IMR-90 (cell line): ENCODE data around the gene CASTOR1. TPM values are rescaled to one million over a fixed set of nuclear protein-coding genes. Genes with fewer than 3 reads are reported as not detected.

Experiments used
- ATAC-seq: fragments of 200-7000 bp; cut with Tn5 transposase; 2 replicates; pipeline ENCODE4 v1.9.1; 2020; ENCODE audit warnings: low read depth, mild to moderate bottlenecking, moderate library complexity
- BruUV-seq: library from RNA; stranded (reverse); fragments of 400-500 nt; replicated peaks from 2 replicates; lab custom pipeline; 2021; lab: Mats Ljungman, UMichigan
- CTCF ChIA-PET: fragments of 300-600 bp; formaldehyde crosslinking; extraction: SDS; loops from one replicate; lab custom pipeline; 2021; ENCODE audit warnings: antibody characterized with exemption; lab: Yijun Ruan, JAX
- POLR2A ChIA-PET: fragments of 300-600 bp; sonication (Branson Sonifier 250); formaldehyde crosslinking; loops from one replicate; lab custom pipeline; 2022; ENCODE audit warnings: antibody characterized with exemption; ENCODE audit not compliant: unreplicated experiment; lab: Charles Lee
- DNase-seq: peaks from one replicate; pipeline ENCODE4 v3.0.0; 2013
- H2AFZ ChIP-seq: replicated peaks from 2 replicates; pipeline ENCODE3; 2013; ENCODE audit warnings: low read length, mild to moderate bottlenecking; ENCODE audit not compliant: poor library complexity
- H2AK5ac ChIP-seq: 2 replicates; pipeline ENCODE4 v1.6.1; 2013; ENCODE audit warnings: low read depth, low read length, inconsistent platforms
- H2AK9ac ChIP-seq: replicated peaks from 2 replicates; pipeline ENCODE3; 2013; ENCODE audit warnings: mild to moderate bottlenecking, low read depth, low read length, moderate library complexity; ENCODE audit not compliant: poor library complexity
- H2BK120ac ChIP-seq: 2 replicates; pipeline ENCODE4 v1.6.1; 2013; ENCODE audit warnings: low read depth, low read length, inconsistent platforms
- H2BK15ac ChIP-seq: 3 replicates; pipeline ENCODE4 v1.6.1; 2013; ENCODE audit warnings: low read depth, low read length, inconsistent platforms
- H2BK20ac ChIP-seq: 2 replicates; pipeline ENCODE4 v1.6.1; 2013; ENCODE audit warnings: low read depth, mild to moderate bottlenecking, inconsistent platforms, low read length, moderate library complexity
- H2BK5ac ChIP-seq: 2 replicates; pipeline ENCODE4 v1.6.1; 2013; ENCODE audit warnings: mild to moderate bottlenecking, low read depth, low read length, inconsistent platforms; ENCODE audit not compliant: poor library complexity, severe bottlenecking
- H3K14ac ChIP-seq: replicated peaks from 2 replicates; pipeline ENCODE4 v1.6.1; 2013; ENCODE audit warnings: low read depth, low read length, inconsistent platforms
- H3K18ac ChIP-seq: 2 replicates; pipeline ENCODE4 v1.6.1; 2013; ENCODE audit warnings: low read depth, low read length, control low read depth
- H3K23ac ChIP-seq: 2 replicates; pipeline ENCODE4 v1.6.1; 2013; ENCODE audit warnings: low read depth, low read length, inconsistent platforms
- H3K27ac ChIP-seq: 2 replicates; pipeline ENCODE4 v1.5.1; 2013; ENCODE audit warnings: mild to moderate bottlenecking, control low read depth, low read length; ENCODE audit not compliant: insufficient read depth
- H3K27me3 ChIP-seq: 2 replicates; pipeline ENCODE4 v1.6.1; 2013; ENCODE audit warnings: low read length; ENCODE audit not compliant: control insufficient read depth, insufficient read depth
- H3K36me3 ChIP-seq: 2 replicates; pipeline ENCODE4 v1.6.1; 2013; ENCODE audit warnings: low read length, mixed read lengths; ENCODE audit not compliant: control insufficient read depth, insufficient read depth
- H3K4ac ChIP-seq: 2 replicates; pipeline ENCODE4 v1.6.1; 2013; ENCODE audit warnings: low read depth, low read length, inconsistent platforms
- H3K4me1 ChIP-seq: 2 replicates; pipeline ENCODE4 v1.6.1; 2013; ENCODE audit warnings: low read length, mixed read lengths; ENCODE audit not compliant: control insufficient read depth, insufficient read depth
- H3K4me2 ChIP-seq: 2 replicates; pipeline ENCODE4 v1.6.1; 2013; ENCODE audit warnings: low read depth, mild to moderate bottlenecking, control low read depth, low read length, moderate library complexity
- H3K4me3 ChIP-seq: 2 replicates; pipeline ENCODE4 v1.5.1; 2013; ENCODE audit warnings: low read depth, mild to moderate bottlenecking, control low read depth, low read length, moderate library complexity; ENCODE audit not compliant: insufficient read depth
- H3K56ac ChIP-seq: 2 replicates; pipeline ENCODE4 v1.6.1; 2013; ENCODE audit warnings: low read length, inconsistent platforms; ENCODE audit not compliant: insufficient read depth; ENCODE audit errors: extremely low read depth
- H3K79me1 ChIP-seq, 2 experiments: 2 replicates each; pipeline ENCODE4 v1.6.1; 2013; ENCODE audit warnings: low read length in 2 of 2, inconsistent platforms in 1 of 2, low read depth in 1 of 2
- H3K9ac ChIP-seq: 2 replicates; pipeline ENCODE4 v1.6.1; 2013; ENCODE audit warnings: low read depth, low read length, control low read depth
- H3K9me1 ChIP-seq: 2 replicates; pipeline ENCODE4 v1.6.1; 2013; ENCODE audit warnings: low read length, inconsistent platforms; ENCODE audit not compliant: insufficient read depth
- H3K9me3 ChIP-seq: 2 replicates; pipeline ENCODE4 v1.6.1; 2013; ENCODE audit warnings: low read length; ENCODE audit not compliant: control insufficient read depth, insufficient read depth
- H4K20me1 ChIP-seq: 2 replicates; pipeline ENCODE4 v1.6.1; 2013; ENCODE audit warnings: low read length, inconsistent platforms; ENCODE audit not compliant: insufficient read depth
- H4K5ac ChIP-seq: 2 replicates; pipeline ENCODE4 v1.6.1; 2013; ENCODE audit warnings: mild to moderate bottlenecking, low read depth, low read length, control low read depth
- H4K8ac ChIP-seq, 2 experiments: 2 replicates each; pipeline ENCODE4 v1.6.1; 2013; ENCODE audit warnings: low read depth in 2 of 2, low read length in 2 of 2, control low read depth in 1 of 2, inconsistent platforms in 1 of 2
- H4K91ac ChIP-seq: 2 replicates; pipeline ENCODE4 v1.6.1; 2013; ENCODE audit warnings: low read depth, low read length, inconsistent platforms; ENCODE audit not compliant: insufficient read depth
- CEBPB ChIP-seq: IDR thresholded peaks from 2 replicates; pipeline ENCODE4 v1.6.1; 2012; ENCODE audit warnings: low read depth, low read length, improper control_type of control experiment
- CHD1 ChIP-seq: IDR thresholded peaks from 2 replicates; pipeline ENCODE4 v1.6.1; 2012; ENCODE audit warnings: low read depth, low read length, improper control_type of control experiment
- CTCF ChIP-seq: conservative IDR thresholded peaks from 2 replicates; pipeline ENCODE4 v1.5.1; 2012; ENCODE audit warnings: mild to moderate bottlenecking, low read depth, low read length, improper control_type of control experiment
- ELK1 ChIP-seq: fragments of 150-350 bp; IDR thresholded peaks from 2 replicates; pipeline ENCODE4 v1.6.1; 2016; ENCODE audit warnings: low read depth, mild to moderate bottlenecking, low read length, moderate library complexity, borderline replicate concordance
- FOS ChIP-seq: fragments of 150-350 bp; IDR thresholded peaks from 2 replicates; pipeline ENCODE4 v1.6.1; 2016; ENCODE audit warnings: low read depth, low read length
- MAFK ChIP-seq: IDR thresholded peaks from 2 replicates; pipeline ENCODE4 v1.6.1; 2012; ENCODE audit warnings: low read depth, low read length, improper control_type of control experiment
- NFE2L2 ChIP-seq: fragments of 150-350 bp; IDR thresholded peaks from 2 replicates; pipeline ENCODE4 v1.6.1; 2016; ENCODE audit warnings: low read depth, mild to moderate bottlenecking, low read length
- RAD21 ChIP-seq: IDR thresholded peaks from 2 replicates; pipeline ENCODE4 v1.6.1; 2012; ENCODE audit warnings: low read length, improper control_type of control experiment
- WGBS, 2 experiments: methylation state at CpG; one replicate each; pipeline versions ENCODE4 v1.1.5 to v1.1.7; 2013; ENCODE audit warnings: missing lambda C conversion rate in 2 of 2; ENCODE audit not compliant: insufficient read length in 1 of 2; ENCODE audit errors: extremely low coverage in 2 of 2; 5-methylcytosine and 5-hydroxymethylcytosine counted together
- dilution Hi-C: fragments of 300-500 bp; cut with HindIII; formaldehyde crosslinking; loops from one replicate; pipeline ENCODE4 v1.14.3; 2018; ENCODE audit warnings: low sequenced_read_pairs; ENCODE audit not compliant: unreplicated experiment
- in situ Hi-C: fragments of 300-500 bp; cut with MboI; formaldehyde crosslinking; loops from 3 replicates; pipeline ENCODE4 v1.14.3; 2019; ENCODE audit warnings: low sequenced_read_pairs, inconsistent platforms, mixed read lengths
- intact Hi-C: fragments of 100-400 bp; cut with micrococcal nuclease; formaldehyde crosslinking; loops from 2 replicates; pipeline ENCODE4 v1.10.0; 2022
- polyA plus RNA-seq, 3 experiments: library from polyadenylated mRNA; depleted of rRNA; stranded (reverse); fragments of >200 nt; gene quantifications; 2 replicates each; pipeline ENCODE4 v1.2.3, GENCODE V29; 2012; ENCODE audit warnings: low replicate concordance in 1 of 3
- total RNA-seq: library from RNA; depleted of rRNA; stranded (reverse); fragments of >200 nt; gene quantifications from 2 replicates; pipeline ENCODE4 v1.2.3, GENCODE V29; 2012

The CASTOR1 gene
- total and polyA plus RNA-seq, 2 of the 4 experiments (the other 2 are of a cell fraction): 10.6 to 23.5 TPM

- Histone ChIP-seq H2AFZ (no peak overlapping the region), H3K27ac (no peak overlapping the region), H4K20me1 (peaks cover 3% of the 10 kb centered on the region; the same call in 1 of the 2 replicates), H2AK9ac (peak overlapping the region; percentile 32), H3K4me2 (no peak overlapping the region), H4K91ac (no peak overlapping the region), H3K27me3 (no peaks in the 10 kb centered on the region), H2BK5ac (no peak overlapping the region), H3K4me1 (peaks cover 4% of the 10 kb centered on the region), H3K18ac (no peak overlapping the region), H3K14ac (no peak overlapping the region), H3K9me1 (peaks cover 8% of the 10 kb centered on the region), H3K23ac (no peak overlapping the region), H2AK5ac (no peak overlapping the region), H3K9me3 (no peaks in the 10 kb centered on the region), H3K4me3 (no peak overlapping the region), H3K4ac (no peak overlapping the region), H3K56ac (no peak overlapping the region), H3K36me3 (peaks cover 24% of the 10 kb centered on the region), H2BK120ac (no peak overlapping the region), H4K8ac (no peak overlapping the region), H2BK20ac (no peak overlapping the region), H4K5ac (no peak overlapping the region), H3K79me1 (peaks cover 0 to 14% of the 10 kb centered on the region in 2 experiments; a peak in 3 of 4 replicates), H3K9ac (no peak overlapping the region), H2BK15ac (no peak overlapping the region)
- ChIA-PET CTCF (no interaction called here), POLR2A (no interaction called here)
- ATAC-seq: no peak
- dilution Hi-C loops: no loop called here
- BruUV-seq: no TSS peak
- 80% methylated on average over 3 of the region's 9 CpGs; no CpG with 5 or more reads in 1 of the 2 experiments for WGBS, 2 experiments
- TF ChIP-seq CTCF: no peak
- no peak for TF ChIP-seq MAFK
- TF ChIP-seq CHD1: no peak
- no peak for TF ChIP-seq NFE2L2
- no peak for TF ChIP-seq CEBPB
- no peak for TF ChIP-seq FOS
- no peak for TF ChIP-seq ELK1
- TF ChIP-seq RAD21: no peak
- in situ Hi-C loops: no loop called here
- no peak for DNase-seq
- intact Hi-C loops: no loop called here
Measured at GRCh38 chr22:30284172-30284571, 5.1 kb downstream of the CASTOR1 start.
